WI38 (cell line): ENCODE results near the gene NEK6.

ENCODE experiments used
- H3K4me3 ChIP-seq: 2 replicates; pipeline ENCODE4 v1.5.1; 2011; ENCODE audit warnings: low read depth, mild to moderate bottlenecking, control low read depth, low read length
- TF ChIP-seq, protein P1 (sequence below): IDR thresholded peaks from 2 replicates; pipeline ENCODE4 v1.5.1; 2012; ENCODE audit warnings: low read depth, mild to moderate bottlenecking, control low read depth, low read length

NEK6 gene

DNA sequence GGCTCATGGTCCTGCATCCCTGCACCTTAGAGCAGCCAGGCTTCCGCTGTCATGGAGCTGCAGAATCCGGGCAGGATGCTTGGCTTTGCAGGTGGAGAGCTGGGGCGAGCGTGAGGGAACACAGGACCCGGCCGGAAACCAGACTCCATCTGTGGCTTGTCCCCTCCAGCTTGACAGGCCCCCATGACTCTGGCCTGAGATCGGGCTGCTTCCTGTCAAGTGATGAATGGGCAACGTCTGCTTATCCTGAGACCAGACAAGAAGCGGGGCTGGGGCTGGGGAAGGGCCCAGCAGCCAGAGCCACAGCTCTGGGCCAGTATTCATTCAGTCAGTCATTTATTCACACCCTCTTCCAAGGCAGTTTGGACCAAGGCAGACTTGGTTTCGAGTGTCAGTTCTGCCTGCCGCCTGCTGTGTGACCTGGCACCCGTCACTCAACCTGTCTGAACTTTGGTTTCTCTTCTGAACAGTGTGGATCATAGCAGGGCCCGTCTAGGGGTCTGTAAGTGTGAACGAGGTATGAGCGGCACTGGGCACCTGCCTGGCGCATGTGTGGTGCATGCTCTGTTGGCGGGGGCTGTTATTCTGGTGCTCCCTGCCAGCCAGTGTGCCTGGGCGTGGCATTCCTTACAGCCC is 37.5 kb downstream of the NEK6 start:
- H3K4me3 ChIP-seq, result no peak overlapping the region
- TF ChIP-seq, protein P1, sequence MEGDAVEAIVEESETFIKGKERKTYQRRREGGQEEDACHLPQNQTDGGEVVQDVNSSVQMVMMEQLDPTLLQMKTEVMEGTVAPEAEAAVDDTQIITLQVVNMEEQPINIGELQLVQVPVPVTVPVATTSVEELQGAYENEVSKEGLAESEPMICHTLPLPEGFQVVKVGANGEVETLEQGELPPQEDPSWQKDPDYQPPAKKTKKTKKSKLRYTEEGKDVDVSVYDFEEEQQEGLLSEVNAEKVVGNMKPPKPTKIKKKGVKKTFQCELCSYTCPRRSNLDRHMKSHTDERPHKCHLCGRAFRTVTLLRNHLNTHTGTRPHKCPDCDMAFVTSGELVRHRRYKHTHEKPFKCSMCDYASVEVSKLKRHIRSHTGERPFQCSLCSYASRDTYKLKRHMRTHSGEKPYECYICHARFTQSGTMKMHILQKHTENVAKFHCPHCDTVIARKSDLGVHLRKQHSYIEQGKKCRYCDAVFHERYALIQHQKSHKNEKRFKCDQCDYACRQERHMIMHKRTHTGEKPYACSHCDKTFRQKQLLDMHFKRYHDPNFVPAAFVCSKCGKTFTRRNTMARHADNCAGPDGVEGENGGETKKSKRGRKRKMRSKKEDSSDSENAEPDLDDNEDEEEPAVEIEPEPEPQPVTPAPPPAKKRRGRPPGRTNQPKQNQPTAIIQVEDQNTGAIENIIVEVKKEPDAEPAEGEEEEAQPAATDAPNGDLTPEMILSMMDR, result no peak

DNA sequence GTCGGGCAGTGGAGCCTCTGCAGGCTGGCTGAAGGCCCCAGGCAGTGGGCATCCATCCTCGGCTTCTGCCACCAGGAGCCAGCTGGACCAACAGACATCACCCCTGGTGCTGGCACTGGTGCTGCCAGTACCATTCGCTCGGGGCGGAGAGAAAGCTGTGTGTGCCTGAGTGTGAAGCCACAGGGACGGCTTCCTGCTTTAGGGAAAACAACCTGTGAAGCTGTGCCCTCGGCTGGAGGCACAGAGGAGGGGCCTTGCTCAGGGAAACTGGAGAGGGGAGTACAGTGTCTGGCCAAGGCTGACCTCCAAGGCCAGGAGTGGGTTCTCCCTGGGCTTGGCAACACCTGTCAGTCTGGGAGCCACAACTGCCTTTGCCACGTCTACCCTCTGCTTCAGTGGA is 38.3 kb downstream of the NEK6 start:
- no peak overlapping the region for H3K4me3 ChIP-seq
- TF ChIP-seq, protein P1, result no peak

DNA sequence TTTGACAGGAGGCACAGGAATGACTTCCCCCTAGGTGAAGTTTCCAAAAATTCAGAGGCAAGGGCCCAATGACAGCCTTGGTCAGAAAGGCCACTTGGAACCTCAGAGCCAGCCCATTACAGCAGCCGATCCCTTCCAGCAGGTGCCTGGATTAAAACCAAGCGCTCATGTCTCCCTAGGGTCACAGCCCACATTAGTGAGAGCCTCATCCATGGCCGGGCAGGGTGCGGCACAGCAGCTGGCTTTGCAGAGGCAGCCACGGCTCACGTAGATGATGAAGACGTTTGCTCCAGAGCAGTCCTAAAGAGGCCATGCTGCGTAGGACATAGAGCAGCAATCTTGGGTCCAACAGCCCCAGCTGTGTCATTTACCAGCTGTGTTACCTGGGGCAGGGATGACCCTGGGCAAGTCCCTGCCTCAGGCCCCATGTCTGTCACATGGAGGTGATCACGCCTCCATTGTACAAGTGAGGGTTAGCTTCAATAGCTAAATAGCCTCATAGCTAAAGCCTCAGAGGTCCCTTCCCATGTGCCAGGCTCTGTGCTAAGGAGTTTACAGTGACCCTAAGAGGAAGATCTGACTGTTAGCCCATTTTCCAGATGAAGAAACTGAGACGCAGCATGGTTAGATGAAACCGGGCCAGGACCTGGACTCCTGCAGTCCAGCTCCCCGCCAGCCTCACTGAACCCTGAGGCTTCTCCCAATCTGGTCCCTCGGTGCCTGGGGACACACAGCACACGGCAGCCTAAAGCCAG is 39.2 kb downstream of the NEK6 start:
- TF ChIP-seq, protein P1, result no peak
- no peak overlapping the region for H3K4me3 ChIP-seq

DNA sequence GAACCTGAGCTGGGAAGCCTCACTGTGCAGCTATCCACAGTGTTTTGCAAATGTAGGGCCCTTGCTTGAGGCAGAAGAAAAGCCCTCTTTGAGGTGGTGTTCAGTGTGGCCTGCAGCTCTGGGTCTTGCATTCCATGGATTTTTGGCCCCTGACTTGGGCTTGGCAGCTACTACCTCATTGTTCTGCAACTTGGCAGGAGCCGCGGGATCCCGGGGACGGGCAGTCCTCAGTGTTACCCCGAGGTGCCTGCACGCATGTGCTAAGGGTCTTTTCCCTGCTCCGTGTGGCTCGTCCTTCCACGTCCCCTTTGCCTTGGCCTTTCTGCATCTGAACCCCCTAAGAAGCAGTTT is 39.8 kb downstream of the NEK6 start:
- no peak overlapping the region for H3K4me3 ChIP-seq
- TF ChIP-seq, protein P1, result no peak

DNA sequence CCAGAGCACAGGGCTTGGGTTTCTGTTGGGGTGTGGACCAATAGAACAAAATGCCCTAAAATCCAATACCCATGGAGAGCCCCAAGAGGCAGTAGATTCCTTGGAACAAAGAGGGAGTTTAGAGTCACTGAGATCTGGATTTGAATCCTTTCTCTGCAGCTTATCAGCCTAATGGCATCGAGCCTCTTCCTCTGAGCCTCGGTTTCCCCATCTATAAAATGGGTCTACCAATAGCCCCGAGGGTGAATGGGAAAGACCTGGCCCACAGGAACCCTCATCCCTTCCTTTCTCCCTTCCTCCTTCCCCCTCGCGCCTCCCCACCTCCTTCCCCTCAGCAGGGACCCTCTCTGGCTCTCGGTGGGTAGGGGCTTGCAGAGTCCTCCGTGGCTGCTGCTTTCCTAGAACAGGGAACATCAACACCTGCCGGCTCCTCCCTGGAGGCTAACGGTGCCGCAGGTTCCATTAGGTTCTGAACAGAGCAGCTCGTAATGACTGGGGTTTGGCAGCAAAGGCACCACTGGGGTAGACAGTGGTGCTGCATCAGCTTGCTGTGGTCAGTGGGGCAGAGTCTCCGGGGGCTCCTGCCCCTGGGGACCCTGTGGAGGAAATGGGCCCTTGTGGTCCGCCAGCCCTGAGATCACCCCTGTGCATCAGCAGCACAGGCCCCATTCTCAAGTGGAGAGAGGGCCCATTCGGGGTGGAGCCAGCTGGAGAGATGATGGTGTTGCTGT is 40.3 kb downstream of the NEK6 start:
- TF ChIP-seq, protein P1, result no peak
- no peak overlapping the region for H3K4me3 ChIP-seq

DNA sequence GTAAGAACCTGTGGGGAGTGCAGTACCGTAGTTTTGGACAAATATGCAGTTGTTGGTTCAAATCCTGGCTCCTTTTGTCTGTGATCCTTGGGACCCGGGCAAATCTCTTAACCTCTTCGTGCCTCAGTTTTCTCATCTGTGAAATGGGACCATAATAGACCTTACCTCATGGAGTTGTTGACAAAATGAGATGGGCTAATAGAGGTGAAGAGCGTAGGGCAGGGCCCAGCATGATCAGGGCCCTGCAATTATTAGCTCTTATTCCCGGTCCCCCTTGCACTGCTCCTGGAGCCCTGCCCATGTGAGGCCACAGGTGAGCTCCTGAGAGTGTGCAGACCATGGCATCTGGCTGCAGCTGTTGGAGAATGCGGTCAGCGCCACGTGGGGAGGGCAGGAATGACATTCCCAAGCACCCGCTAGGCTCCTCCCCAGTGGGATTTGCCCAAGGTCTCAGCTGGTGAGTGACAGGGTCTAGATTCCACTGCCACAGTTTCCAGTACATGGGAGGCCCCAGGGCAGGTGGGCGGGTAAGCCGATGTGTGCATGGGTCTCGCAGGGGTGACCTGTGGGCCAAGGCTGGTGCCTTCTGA is 41.0 kb downstream of the NEK6 start:
- TF ChIP-seq, protein P1, result no peak
- H3K4me3 ChIP-seq, result no peak overlapping the region
